Stimulated activated CD4-positive, alpha-beta T cell treated with anti-CD3 and anti-CD28 coated beads, Interleukin-4, amount 100 ng/mL, for 4 hours (primary cell): Measurements from ENCODE around the gene LEF1.

Experiments used
- DNase-seq, 2 experiments: peaks; one replicate each; pipeline ENCODE4 v3.0.0-alpha.2; 2020

LEF1 gene

GRCh38 chr4:108107729-108108382 is 60.9 kb downstream of the LEF1 start:
- peak in 1 of 2 experiments; percentile 69 for DNase-seq

- no peak for DNase-seq
Observed at GRCh38 chr4:108107101-108107500, 61.6 kb downstream of the LEF1 start.

- no peak for DNase-seq
Observed at GRCh38 chr4:108106186-108106585, 62.5 kb downstream of the LEF1 start.

GRCh38 chr4:108103099-108103862 is 65.5 kb downstream of the LEF1 start:
- no peak for DNase-seq

GRCh38 chr4:108100827-108101226 is 67.9 kb downstream of the LEF1 start:
- DNase-seq = no peak

- DNase-seq = no peak
Observed at GRCh38 chr4:108099838-108100237, 68.9 kb downstream of the LEF1 start.

- DNase-seq = no peak
Observed at GRCh38 chr4:108097990-108098553, 70.7 kb downstream of the LEF1 start.

- DNase-seq = no peak
Observed at GRCh38 chr4:108094923-108095482, 73.7 kb downstream of the LEF1 start.

GRCh38 chr4:108094131-108094530 is 74.6 kb downstream of the LEF1 start:
- no peak for DNase-seq

GRCh38 chr4:108092288-108092687 is 76.4 kb downstream of the LEF1 start:
- no peak for DNase-seq

GRCh38 chr4:108087293-108087967 is 81.3 kb downstream of the LEF1 start:
- no peak for DNase-seq

GRCh38 chr4:108081256-108081655 is 87.5 kb downstream of the LEF1 start:
- no peak for DNase-seq

GRCh38 chr4:108080747-108081146 is 88.0 kb downstream of the LEF1 start:
- peak; percentile 17 to 48 for DNase-seq

GRCh38 chr4:108078024-108078733 is 90.6 kb downstream of the LEF1 start:
- no peak for DNase-seq

GRCh38 chr4:108072300-108072699 is 96.4 kb downstream of the LEF1 start:
- DNase-seq = peak in 1 of 2 experiments; percentile 59

- no peak for DNase-seq
Observed at GRCh38 chr4:108070775-108071174, 98.0 kb downstream of the LEF1 start.

- DNase-seq = no peak
Observed at GRCh38 chr4:108068442-108068841, 100.3 kb downstream of the LEF1 start.

- no peak for DNase-seq
Observed at GRCh38 chr4:108060686-108061321, 107.9 kb downstream of the LEF1 start.

- no peak for DNase-seq
Observed at GRCh38 chr4:108060164-108060563, 108.6 kb downstream of the LEF1 start.

- no peak for DNase-seq
Observed at GRCh38 chr4:108058685-108059440, 109.9 kb downstream of the LEF1 start.

GRCh38 chr4:108056418-108056817 is 112.3 kb downstream of the LEF1 start:
- DNase-seq = no peak
